ENCODE results near the gene SLC6A12.
"Not testable (repeated sequence)": the region's sequence is repeated elsewhere in the genome, so short reads cannot be mapped to it uniquely, and the experiment has no call there.

The SLC6A12 gene

DNA sequence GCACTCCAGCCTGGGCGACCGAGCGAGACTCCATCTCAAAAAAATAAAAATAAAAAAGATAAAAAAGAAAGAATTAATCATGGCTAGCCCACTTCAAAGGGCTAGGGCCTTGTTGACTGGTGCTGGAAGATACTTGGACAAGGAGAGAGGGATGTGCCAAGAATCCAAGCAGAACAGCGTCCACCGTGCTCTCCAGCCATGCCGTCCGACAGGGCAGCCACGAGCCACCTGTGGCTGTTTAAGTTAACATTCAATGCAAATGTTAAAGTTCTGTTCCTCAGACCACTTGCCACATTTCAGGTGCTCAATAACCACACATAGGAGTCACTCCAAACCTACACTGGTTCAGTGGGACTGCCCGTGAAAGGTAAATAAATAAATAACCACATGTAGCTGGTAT lies 27.3 kb upstream of the SLC6A12 start:
- H3K9me3 Mint-ChIP-seq = peaks cover 8% of the 10 kb centered on the region

DNA sequence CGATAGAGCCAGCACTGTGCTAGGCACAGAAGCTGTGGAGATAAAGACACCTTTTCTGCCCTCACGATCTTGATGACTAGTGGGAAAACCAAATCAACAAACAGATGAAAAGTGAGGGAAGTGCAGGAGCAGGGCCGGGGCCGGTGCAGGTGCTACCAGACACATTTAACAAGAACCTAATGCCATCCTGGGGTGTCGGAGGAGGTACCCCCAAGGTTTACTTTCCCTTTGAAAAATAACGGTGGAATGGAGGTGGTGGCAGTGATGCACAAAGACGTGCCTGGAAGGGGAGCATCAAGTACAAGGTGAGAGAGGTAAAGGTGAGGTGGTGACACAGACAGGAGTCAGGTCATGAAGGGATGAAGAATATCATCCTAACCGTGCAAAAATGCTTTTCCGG lies 26.6 kb upstream of the SLC6A12 start:
- peaks cover 12% of the 10 kb centered on the region for H3K9me3 Mint-ChIP-seq
- peaks cover 21% of the 10 kb centered on the region for H3K27me3 Mint-ChIP-seq
- H3K27ac Mint-ChIP-seq = no peak overlapping the region
- H3K4me3 Mint-ChIP-seq = no peak overlapping the region
- no peak for DNase-seq
- no peaks in the 10 kb centered on the region for H3K36me3 Mint-ChIP-seq (ENCODE audit: low read depth)
- H3K4me1 Mint-ChIP-seq (ENCODE audit: low read depth) = no peaks in the 10 kb centered on the region

More for the DNA sequence above, 27.3 kb upstream of the SLC6A12 start:
- no peaks in the 10 kb centered on the region for H3K36me3 Mint-ChIP-seq (ENCODE audit: low read depth)
- no peaks in the 10 kb centered on the region for H3K4me1 Mint-ChIP-seq (ENCODE audit: low read depth)
- no peak for DNase-seq
- peaks cover 21% of the 10 kb centered on the region for H3K27me3 Mint-ChIP-seq
- H3K27ac Mint-ChIP-seq = no peak overlapping the region
- H3K4me3 Mint-ChIP-seq = no peak overlapping the region

DNA sequence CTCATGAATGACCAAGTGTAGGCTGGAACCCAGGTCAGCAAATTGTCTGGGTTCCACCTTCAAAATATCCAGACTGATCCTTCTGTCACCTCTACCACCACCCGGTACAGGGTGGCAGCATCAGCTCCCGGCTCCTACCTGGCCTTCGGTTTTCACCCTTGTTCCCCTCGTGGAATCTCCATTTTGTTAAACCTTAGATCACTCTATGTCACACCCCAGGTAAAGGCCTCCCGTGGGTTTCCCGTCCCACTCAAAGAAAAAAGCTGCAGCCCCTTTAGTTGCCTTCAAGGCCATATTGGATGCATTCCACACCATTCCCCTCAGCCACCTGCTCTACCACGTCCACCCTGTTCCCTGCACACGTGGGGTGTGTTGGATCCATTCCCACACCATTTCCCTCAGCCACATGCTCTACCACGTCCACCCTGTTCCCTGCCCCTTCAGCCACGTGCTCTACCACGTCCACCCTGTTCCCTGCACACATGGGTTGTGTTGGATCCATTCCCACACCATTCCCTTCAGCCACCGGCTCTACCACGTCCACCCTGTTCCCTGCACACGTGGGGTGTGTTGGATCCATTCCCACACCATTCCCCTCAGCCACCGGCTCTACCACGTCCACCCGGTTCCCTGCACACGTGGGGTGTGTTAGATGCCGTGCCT lies 24.9 kb upstream of the SLC6A12 start:
- H3K27ac Mint-ChIP-seq = no peak overlapping the region
- H3K36me3 Mint-ChIP-seq (ENCODE audit: low read depth) = no peaks in the 10 kb centered on the region
- no peaks in the 10 kb centered on the region for H3K4me1 Mint-ChIP-seq (ENCODE audit: low read depth)
- peaks cover 18% of the 10 kb centered on the region for H3K27me3 Mint-ChIP-seq
- H3K4me3 Mint-ChIP-seq = no peak overlapping the region
- H3K9me3 Mint-ChIP-seq = peaks cover 11% of the 10 kb centered on the region
- DNase-seq = no peak

DNA sequence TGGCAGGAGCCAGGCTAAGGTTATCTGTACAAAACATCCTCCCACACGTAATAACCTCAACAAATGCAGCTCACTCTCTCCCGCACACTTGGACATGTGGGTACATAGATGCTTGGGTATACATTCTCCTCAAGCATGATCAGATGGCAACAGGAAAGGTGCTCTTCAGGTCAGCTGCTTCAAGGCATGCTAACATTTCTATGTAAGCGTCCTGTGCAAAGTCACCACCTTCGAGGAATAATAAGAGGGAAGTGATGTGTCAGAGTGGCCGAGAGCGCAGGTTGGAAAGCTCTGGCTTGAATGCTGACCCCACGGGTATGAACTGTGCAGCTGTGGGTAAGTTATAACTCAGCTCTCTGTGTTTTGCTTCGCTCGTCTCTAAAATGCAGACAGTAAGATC lies 24.2 kb upstream of the SLC6A12 start:
- Mint-ChIP-seq H3K4me3 (no peak overlapping the region), H3K9me3 (peaks cover 11% of the 10 kb centered on the region), H3K36me3 (ENCODE audit: low read depth) (no peaks in the 10 kb centered on the region), H3K27me3 (peaks cover 13% of the 10 kb centered on the region), H3K27ac (no peak overlapping the region), H3K4me1 (ENCODE audit: low read depth) (no peaks in the 10 kb centered on the region)
- no peak for DNase-seq

DNA sequence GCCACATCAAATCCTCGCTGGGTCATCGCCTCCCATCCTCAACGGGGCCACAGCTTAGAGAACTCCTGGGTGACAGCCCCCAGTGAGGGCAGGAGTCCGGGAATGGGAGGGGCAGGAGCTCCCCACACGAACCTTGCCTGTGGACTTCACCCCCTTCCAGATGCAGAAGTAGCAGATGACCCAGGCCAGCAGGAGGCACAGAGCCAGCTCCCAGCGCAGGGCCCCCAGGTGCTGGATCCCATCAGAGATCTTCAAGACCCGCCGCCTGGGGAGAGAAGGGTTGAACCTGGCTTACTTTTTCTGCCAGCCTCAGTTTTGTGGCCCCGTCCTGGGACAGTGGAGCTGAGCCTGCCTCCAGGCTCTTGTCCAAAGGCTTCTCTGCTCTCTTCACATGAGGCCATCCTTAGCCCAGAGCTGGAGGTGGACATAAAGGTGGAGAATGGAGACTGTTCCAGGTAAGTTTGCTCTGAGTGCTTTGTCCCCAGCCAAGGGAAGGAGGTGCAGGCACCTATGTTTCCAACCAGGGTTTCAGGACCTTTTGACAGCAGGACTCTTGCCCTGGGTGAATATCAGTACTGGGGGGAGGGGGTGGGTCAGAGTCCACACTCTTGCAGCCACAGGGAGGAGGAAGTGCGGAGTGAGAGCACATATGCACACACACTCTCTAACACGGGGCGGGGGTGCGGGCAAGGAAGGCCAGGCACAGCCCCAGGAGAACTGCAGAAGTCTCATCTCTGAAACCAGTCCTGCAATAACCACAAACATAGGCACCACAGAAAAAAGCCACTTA lies 23.3 kb upstream of the SLC6A12 start:
- Mint-ChIP-seq H3K27me3 (peaks cover 8% of the 10 kb centered on the region), H3K27ac (no peak overlapping the region), H3K9me3 (peaks cover 11% of the 10 kb centered on the region), H3K36me3 (ENCODE audit: low read depth) (no peaks in the 10 kb centered on the region), H3K4me3 (no peak overlapping the region), H3K4me1 (ENCODE audit: low read depth) (no peaks in the 10 kb centered on the region)
- no peak for DNase-seq

DNA sequence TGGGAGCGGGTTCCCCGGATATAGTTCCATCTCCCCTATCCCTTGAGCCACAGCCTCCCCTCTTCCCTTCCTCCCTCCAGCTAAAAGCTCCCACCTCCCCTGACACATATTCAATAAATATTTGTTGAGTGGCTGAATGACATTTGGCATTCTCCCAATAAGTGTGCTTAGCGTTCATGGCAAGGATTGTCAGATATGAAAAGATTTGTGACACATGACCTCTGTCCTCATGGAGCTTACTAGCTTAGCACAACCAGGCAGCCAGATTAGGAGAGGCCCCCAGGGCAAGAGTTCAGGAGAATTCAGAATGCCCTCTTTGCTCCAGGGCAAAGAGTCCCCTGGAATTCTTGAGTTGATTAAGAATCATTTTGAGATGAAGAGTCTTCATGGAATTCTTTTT lies 22.5 kb upstream of the SLC6A12 start:
- Mint-ChIP-seq H3K27me3 (peaks cover 6% of the 10 kb centered on the region), H3K4me1 (ENCODE audit: low read depth) (no peaks in the 10 kb centered on the region)

DNA sequence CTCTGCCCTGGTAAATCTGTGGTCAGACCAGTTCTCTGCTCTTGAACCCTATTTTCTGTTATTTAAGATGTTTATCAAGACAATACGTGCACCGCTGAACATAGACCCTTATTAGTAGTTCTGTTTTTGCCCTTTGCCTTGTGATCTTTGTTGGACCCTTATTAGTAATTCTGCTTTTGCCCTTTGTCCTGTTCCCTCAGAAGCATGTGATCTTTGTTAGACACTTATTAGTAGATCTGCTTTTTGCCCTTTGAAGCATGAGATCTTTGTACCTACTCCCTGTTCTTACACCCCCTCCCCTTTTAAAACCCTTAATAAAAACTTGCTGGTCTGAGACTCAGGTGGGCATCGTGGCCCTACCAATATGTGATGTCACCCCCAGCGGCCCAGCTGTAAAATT lies 22.0 kb upstream of the SLC6A12 start:
- not testable (repeated sequence) for DNase-seq

More for the DNA sequence above, 22.5 kb upstream of the SLC6A12 start:
- H3K27ac Mint-ChIP-seq = no peak overlapping the region
- H3K9me3 Mint-ChIP-seq = peaks cover 11% of the 10 kb centered on the region
- DNase-seq = no peak
- no peak overlapping the region for H3K4me3 Mint-ChIP-seq
- H3K36me3 Mint-ChIP-seq (ENCODE audit: low read depth) = no peaks in the 10 kb centered on the region

DNA sequence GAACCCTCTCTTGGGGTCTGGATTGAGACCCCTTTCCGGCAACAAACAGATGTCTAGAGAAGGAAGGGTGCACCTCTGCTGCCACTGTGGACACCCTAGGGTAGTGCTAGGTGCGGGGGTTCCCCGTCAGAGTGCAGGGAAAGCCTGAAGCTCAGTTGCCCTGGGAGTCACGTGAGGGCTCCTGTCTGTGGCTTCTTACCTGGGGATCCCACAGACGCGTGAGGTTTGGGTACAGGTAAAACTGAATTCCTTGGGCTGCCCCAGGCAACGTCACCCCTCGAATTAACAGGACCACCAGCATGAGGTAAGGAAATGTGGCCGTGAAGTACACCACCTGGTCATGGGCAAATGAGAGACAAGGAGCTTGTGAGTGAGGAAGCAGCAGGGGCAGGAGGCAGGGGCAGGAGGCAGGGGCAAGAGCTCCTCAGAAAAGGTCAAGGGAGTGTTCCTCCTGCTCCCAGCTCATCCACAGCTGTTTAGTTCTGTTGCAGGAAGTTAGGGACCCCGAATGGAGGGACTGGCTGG lies 21.0 kb upstream of the SLC6A12 start:
- no peaks in the 10 kb centered on the region for H3K4me1 Mint-ChIP-seq (ENCODE audit: low read depth)
- no peak for DNase-seq
- no peak overlapping the region for H3K27ac Mint-ChIP-seq
- H3K36me3 Mint-ChIP-seq (ENCODE audit: low read depth) = no peaks in the 10 kb centered on the region
- H3K9me3 Mint-ChIP-seq = peaks cover 11% of the 10 kb centered on the region
- H3K4me3 Mint-ChIP-seq = no peak overlapping the region
- peaks cover 2% of the 10 kb centered on the region for H3K27me3 Mint-ChIP-seq

More for the DNA sequence above, 22.0 kb upstream of the SLC6A12 start:
- H3K27me3 Mint-ChIP-seq; H3K36me3 Mint-ChIP-seq (ENCODE audit: low read depth); H3K4me3 Mint-ChIP-seq; H3K27ac Mint-ChIP-seq; H3K4me1 Mint-ChIP-seq (ENCODE audit: low read depth): not testable (repeated sequence)
- peaks cover 11% of the 10 kb centered on the region for H3K9me3 Mint-ChIP-seq

DNA sequence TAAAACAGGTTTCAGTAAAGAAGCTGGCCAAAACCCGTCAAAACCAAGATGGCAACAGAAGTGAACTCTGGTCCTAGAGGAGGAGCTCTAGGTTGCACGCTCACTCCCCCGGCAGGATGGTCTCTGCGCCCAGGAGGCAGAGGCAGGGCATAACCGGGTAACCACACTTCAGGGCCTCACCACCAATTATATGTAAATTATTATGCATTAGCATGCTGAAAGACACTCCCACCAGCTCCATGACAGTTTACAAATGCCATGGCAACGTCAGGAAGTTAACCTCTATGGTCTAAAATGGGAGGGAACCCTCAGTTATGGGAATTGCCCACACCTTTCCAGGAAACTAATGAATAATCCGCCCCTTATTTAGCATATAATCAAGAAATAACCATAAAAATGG lies 20.1 kb upstream of the SLC6A12 start:
- Mint-ChIP-seq H3K27ac (no peak overlapping the region), H3K4me1 (ENCODE audit: low read depth) (no peaks in the 10 kb centered on the region), H3K27me3 (peaks cover 2% of the 10 kb centered on the region), H3K9me3 (peaks cover 11% of the 10 kb centered on the region), H3K36me3 (ENCODE audit: low read depth) (no peaks in the 10 kb centered on the region), H3K4me3 (no peak overlapping the region)
- no peak for DNase-seq

DNA sequence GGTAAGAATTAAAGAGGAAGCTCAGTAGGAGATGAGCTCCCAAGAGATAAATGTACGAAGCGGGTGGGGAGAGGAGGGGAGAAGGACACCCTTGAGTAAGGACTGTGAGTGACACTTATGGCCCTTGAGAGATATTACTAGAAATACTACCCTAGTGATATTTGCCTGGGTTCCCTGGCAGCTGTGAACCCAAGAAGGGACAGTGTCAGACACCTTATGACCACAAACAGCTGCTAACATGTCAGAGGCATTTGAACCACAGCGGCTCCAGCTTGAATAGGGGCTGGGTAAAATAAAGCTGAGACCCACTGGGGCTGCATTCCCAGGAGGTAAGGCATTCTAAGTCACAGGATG lies 19.6 kb upstream of the SLC6A12 start:
- Mint-ChIP-seq H3K27ac (no peak overlapping the region), H3K4me1 (ENCODE audit: low read depth) (no peaks in the 10 kb centered on the region), H3K36me3 (ENCODE audit: low read depth) (no peaks in the 10 kb centered on the region), H3K9me3 (peaks cover 11% of the 10 kb centered on the region), H3K27me3 (peaks cover 2% of the 10 kb centered on the region), H3K4me3 (no peak overlapping the region)
- no peak for DNase-seq

DNA sequence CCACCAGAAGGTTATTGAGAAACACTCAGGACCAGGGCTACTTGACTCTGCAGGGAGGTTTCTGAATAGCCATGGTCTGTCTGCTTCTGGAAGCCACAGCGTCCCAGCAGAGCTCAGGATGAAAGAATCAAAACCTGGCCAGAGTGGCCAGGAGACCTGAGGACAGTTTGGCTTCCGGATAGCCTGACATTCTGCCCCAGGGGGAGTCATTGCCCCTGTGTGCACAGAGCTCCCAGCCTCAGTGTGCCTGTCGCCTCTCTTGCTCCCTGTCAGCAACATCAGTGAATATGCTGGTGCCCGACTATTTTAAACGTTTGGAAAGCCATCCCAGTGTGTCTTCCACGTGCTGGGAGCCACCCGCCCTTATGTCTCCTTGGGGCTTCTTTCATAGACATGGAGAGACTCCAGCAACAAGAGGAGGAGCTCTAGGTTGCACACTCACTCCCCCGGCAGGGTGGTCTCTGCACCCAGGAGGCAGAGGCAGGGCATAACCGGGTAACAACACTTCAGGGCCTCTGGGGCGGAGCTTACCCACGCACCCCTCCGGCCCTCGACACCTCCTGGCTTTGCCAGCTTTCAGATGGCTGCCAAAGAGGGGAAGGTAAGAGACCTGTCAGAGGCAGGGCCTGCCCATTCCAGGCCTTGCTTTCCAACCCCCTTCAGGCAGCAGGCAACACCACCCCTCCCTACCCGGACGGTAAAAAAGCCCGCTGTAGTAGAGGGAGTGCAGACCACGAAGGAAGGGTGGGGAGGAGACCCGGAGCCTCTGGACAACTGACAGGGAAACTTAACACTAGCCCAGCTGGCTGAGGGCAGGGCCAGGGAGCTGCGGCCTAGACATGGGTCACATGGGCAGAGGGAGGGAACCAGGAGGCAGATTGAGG lies 19.0 kb upstream of the SLC6A12 start:
- no peak overlapping the region for H3K4me3 Mint-ChIP-seq

DNA sequence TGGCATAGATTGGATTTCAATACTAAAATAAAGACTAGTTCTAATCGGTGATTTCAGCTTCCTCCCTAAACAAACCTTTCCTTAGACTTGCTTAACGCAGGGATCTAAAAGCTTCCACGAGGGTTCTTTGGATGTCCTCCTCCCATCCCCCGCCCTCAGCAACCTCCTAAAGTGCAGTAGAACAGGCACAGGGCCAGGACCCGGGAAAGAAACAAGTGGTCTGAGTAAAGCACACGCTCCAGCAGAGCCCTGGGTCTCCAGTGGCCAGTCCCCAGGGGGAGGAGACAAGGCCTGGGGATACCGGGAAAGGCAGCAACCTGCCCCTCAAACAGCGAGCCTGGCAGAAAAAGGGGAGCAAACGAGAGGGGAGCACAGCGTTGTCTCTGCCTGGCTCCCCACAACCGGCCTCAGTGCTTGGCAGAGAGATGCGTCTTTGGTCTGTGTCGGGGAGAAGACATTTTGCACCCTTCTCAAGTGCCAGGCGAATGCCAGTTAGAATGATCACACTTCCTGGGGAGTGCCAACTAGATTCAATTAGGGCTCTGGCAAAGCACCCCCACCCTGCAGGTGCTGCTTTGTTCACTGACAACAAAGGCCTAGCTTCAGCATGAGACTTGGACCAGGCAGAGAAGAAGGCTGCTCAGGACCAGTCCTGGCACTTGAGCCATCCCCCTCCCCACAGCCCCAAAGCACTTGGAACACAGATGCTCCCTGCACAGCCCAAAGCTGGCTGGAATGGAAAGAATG lies 17.1 kb upstream of the SLC6A12 start:
- H3K27ac Mint-ChIP-seq = no peak overlapping the region
- no peaks in the 10 kb centered on the region for H3K36me3 Mint-ChIP-seq (ENCODE audit: low read depth)
- no peaks in the 10 kb centered on the region for H3K27me3 Mint-ChIP-seq
- H3K4me1 Mint-ChIP-seq (ENCODE audit: low read depth) = no peaks in the 10 kb centered on the region
- no peak for DNase-seq
- H3K4me3 Mint-ChIP-seq = no peak overlapping the region
- H3K9me3 Mint-ChIP-seq = peaks cover 7% of the 10 kb centered on the region

More for the DNA sequence above, 19.0 kb upstream of the SLC6A12 start:
- peaks cover 11% of the 10 kb centered on the region for H3K9me3 Mint-ChIP-seq
- no peaks in the 10 kb centered on the region for H3K4me1 Mint-ChIP-seq (ENCODE audit: low read depth)
- H3K36me3 Mint-ChIP-seq (ENCODE audit: low read depth) = no peaks in the 10 kb centered on the region
- H3K27ac Mint-ChIP-seq = no peak overlapping the region
- no peak for DNase-seq
- peaks cover 2% of the 10 kb centered on the region for H3K27me3 Mint-ChIP-seq

DNA sequence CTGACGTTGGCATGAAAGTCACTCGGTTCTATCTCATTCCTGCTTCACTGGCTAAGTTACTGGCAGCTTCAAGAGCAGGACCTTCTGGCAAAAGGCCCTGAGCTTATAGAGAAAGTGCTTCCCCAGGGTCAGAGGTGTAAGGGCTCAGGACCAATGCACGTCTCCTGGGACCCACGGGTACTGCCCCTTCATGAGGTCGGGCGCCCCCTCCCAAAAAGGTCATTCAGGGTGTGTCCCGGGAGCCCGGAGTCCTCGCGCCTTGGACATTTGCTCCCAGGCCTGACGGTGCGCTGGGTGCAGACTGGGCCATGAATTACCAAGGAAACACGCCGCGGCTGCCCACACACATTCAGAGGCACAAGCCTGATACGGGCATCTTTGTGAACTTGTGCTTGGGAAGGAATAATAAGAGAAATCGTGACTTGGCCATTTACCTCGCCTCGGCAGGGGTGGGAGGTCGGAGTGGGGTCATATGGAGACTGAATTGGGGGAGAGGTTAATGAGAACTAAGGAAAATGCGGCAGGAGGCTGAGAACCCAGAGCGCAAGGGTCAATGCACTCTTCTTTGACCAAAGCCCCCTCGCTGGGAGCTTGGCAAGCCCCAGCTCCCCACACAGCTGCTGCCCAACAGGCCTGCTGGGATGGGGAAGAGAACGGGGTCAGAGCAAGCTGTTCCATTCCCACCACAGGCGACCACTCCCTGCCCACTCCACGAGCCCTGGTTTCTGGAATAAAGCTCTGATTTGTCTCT lies 15.7 kb upstream of the SLC6A12 start:
- Mint-ChIP-seq H3K27me3 (no peaks in the 10 kb centered on the region), H3K4me1 (ENCODE audit: low read depth) (no peaks in the 10 kb centered on the region), H3K36me3 (ENCODE audit: low read depth) (no peaks in the 10 kb centered on the region), H3K27ac (no peak overlapping the region), H3K4me3 (no peak overlapping the region), H3K9me3 (no peaks in the 10 kb centered on the region)
- no peak for DNase-seq

All from activated T-cell treated with anti-CD3 and anti-CD28 coated beads, Interleukin-2, amount 50 U/mL, for 24 hours (primary cell).